ENCODE data around the gene TGFBR1.

DNA sequence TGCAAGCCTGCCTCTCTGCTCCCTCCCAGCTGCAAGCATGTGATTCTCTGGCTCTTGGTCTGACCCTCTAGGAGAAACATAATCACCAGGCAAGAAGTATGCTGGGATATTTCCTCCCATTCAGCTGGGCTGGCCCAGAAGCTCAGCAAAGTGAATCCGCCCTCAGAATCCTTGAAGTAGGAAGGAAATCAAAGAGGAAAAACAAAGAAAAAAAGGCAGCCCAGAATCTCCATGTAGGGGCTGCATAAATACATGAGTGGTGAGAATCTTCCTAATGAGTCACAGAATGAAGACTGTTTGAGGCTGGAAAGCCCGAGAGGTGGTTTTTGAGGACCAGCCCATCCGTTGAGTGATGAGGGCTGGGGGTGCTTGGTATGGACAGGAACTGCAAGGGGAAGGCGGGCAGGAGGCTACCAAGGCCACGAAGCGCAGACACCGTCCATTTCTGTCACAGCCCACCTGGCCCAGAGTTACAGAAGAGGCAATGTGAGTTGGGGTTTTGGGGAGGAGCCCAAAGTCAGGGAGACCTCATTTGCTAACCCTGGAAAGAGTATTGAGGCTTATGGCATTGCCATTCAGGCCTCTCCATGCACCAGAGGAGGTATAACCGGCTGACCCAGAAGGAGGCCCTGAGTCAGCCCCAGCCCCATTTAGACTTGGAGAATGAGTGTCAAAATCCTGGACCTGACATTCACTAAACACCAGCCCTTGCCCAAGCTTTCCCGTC is 33.4 kb upstream of the TGFBR1 start:
- TF ChIP-seq CTCF (IDR thresholded peaks at IDR 0.05; ENCODE audit: low read depth, low read length, poor library complexity, severe bottlenecking) (no peak), EZH2phosphoT487 (IDR thresholded peaks at IDR 0.05; ENCODE audit: borderline replicate concordance, low read length) (no peak)

All from DOHH2 (cell line).